Measurements from ENCODE around the gene ARNT2.
"Not testable (repeated sequence)": the region's sequence is repeated elsewhere in the genome, so short reads cannot be mapped to it uniquely, and the experiment has no call there.

ARNT2 gene

GRCh38 chr15:80404057-80404760 lies at the start of gene ARNT2:
TSS of gene ARNT2 (plus strand) at chr15:80404382. CDS start at chr15:80404516, 134 bp downstream.
- DNase-seq (ENCODE audit: low read depth) = no peak

GRCh38 chr15:80367094-80367493 lies 37.1 kb upstream of the ARNT2 start:
- no peak for DNase-seq (ENCODE audit: low read depth)

GRCh38 chr15:80367661-80368060 lies 36.5 kb upstream of the ARNT2 start:
- DNase-seq (ENCODE audit: low read depth) = no peak

- DNase-seq (ENCODE audit: low read depth) = no peak
Observed at GRCh38 chr15:80371924-80372323, 32.3 kb upstream of the ARNT2 start.

GRCh38 chr15:80374441-80374840 lies 29.7 kb upstream of the ARNT2 start:
- DNase-seq (ENCODE audit: low read depth) = no peak

GRCh38 chr15:80375968-80376891 lies 28.0 kb upstream of the ARNT2 start:
- DNase-seq (ENCODE audit: low read depth) = no peak

- no peak for DNase-seq (ENCODE audit: low read depth)
Observed at GRCh38 chr15:80379693-80380092, 24.5 kb upstream of the ARNT2 start.

- DNase-seq (ENCODE audit: low read depth) = no peak
Observed at GRCh38 chr15:80380154-80380553, 24.0 kb upstream of the ARNT2 start.

- no peak for DNase-seq (ENCODE audit: low read depth)
Observed at GRCh38 chr15:80382285-80382684, 21.9 kb upstream of the ARNT2 start.

- DNase-seq (ENCODE audit: low read depth) = no peak
Observed at GRCh38 chr15:80384432-80384831, 19.8 kb upstream of the ARNT2 start.

- no peak for DNase-seq (ENCODE audit: low read depth)
Observed at GRCh38 chr15:80386151-80386550, 18.0 kb upstream of the ARNT2 start.

GRCh38 chr15:80388326-80388725 lies 15.9 kb upstream of the ARNT2 start:
- DNase-seq (ENCODE audit: low read depth) = no peak

GRCh38 chr15:80389370-80389769 lies 14.8 kb upstream of the ARNT2 start:
- DNase-seq (ENCODE audit: low read depth) = no peak

GRCh38 chr15:80390942-80391341 lies 13.2 kb upstream of the ARNT2 start:
- DNase-seq (ENCODE audit: low read depth) = not testable (repeated sequence)

GRCh38 chr15:80395616-80396015 lies 8.6 kb upstream of the ARNT2 start:
- no peak for DNase-seq (ENCODE audit: low read depth)

GRCh38 chr15:80396096-80396495 lies 8.1 kb upstream of the ARNT2 start:
- no peak for DNase-seq (ENCODE audit: low read depth)

GRCh38 chr15:80399508-80399907 lies 4.7 kb upstream of the ARNT2 start:
- no peak for DNase-seq (ENCODE audit: low read depth)

GRCh38 chr15:80401456-80401855 lies 2.7 kb upstream of the ARNT2 start:
- DNase-seq (ENCODE audit: low read depth) = no peak

- no peak for DNase-seq (ENCODE audit: low read depth)
Observed at GRCh38 chr15:80402339-80402738, 1.8 kb upstream of the ARNT2 start.

GRCh38 chr15:80403712-80404056 lies 498 bp upstream of the ARNT2 start:
- DNase-seq (ENCODE audit: low read depth) = no peak

- DNase-seq (ENCODE audit: low read depth) = peak; percentile 22
Observed at GRCh38 chr15:80404761-80405553, 775 bp downstream of the ARNT2 start.

GRCh38 chr15:80405554-80405850 lies 1.3 kb downstream of the ARNT2 start:
- DNase-seq (ENCODE audit: low read depth) = no peak

- no peak for DNase-seq (ENCODE audit: low read depth)
Observed at GRCh38 chr15:80405970-80406369, 1.8 kb downstream of the ARNT2 start.
